ENCODE measurements around the gene PRR3. TPM values are rescaled to one million over a fixed set of nuclear protein-coding genes. Genes with fewer than 3 reads are reported as not detected.

Gene PRR3
- polyA plus RNA-seq, 1 of the 3 experiments (the other 2 are of a cell fraction), result 21.2 TPM

DNA sequence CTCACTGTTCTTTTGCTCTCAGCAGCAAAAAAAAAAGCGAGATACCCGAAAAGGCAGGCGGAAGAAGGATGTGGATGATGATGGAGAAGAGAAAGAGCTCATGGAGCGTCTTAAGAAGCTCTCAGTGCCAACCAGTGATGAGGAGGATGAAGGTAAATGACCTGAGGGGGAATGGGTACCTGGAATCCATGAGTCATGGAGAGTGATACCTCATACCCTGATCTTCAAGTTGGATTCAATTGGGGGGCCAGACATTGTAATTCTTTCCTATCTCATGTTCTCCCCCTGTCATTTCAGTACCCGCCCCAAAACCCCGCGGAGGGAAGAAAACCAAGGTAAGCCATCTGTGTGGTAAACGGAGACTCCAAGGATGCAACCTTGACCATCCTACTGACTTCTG, 21.0 kb downstream of the PRR3 start:
- no peak overlapping the region for H3K9ac ChIP-seq
- CTCF ChIA-PET, result interaction anchor here (1.0 to 4.8 kb wide), 4 partner anchors 19 to 48 kb away, joined by 3 to 29 read pairs (median 9); no protein-coding TSS in a partner anchor
- peaks cover 42 to 66% of the 10 kb centered on the region in 2 experiments for H3K36me3 ChIP-seq (replicated peaks in 1 of 2; ENCODE audit: control insufficient read depth in 1 of 2, insufficient read depth in 2 of 2, low read length in 1 of 2)
- no peak overlapping the region for H2AFZ ChIP-seq (ENCODE audit: low read depth)
- H3K9me3 ChIP-seq, result no peaks in the 10 kb centered on the region
- H3K27me3 ChIP-seq (ENCODE audit: insufficient read depth), result no peaks in the 10 kb centered on the region
- POLR2A ChIA-PET, result no interaction called here
- no peak for DNase-seq
- peaks cover 54% of the 10 kb centered on the region for H3K79me2 ChIP-seq (ENCODE audit: insufficient read depth)
- TF ChIP-seq CTCF (IDR thresholded peaks at IDR 0.05), result no peak
- no peak overlapping the region for H3K27ac ChIP-seq (ENCODE audit: low read depth in 2 of 2, low read length in 1 of 2)
- H3K4me1 ChIP-seq (ENCODE audit: control insufficient read depth in 1 of 2, insufficient read depth in 2 of 2, low read depth in 1 of 2, low read length in 1 of 2), result peaks cover 4 to 6% of the 10 kb centered on the region in 2 experiments; a peak in 3 of 4 replicates
- no peaks in the 10 kb centered on the region for H3F3A ChIP-seq (replicated peaks; ENCODE audit: insufficient read depth)
- no peak overlapping the region for H3K4me2 ChIP-seq
- WGBS (ENCODE audit: low lambda C conversion rate), result 97% methylated on average over 8 of the region's 8 CpGs
- no peak overlapping the region for H3K4me3 ChIP-seq (ENCODE audit: low read depth in 2 of 2, low read length in 1 of 2)
- no peaks in the 10 kb centered on the region for H3K9me2 ChIP-seq
- peaks cover 27% of the 10 kb centered on the region for H4K20me1 ChIP-seq (ENCODE audit: insufficient read depth)

GRCh38 chr6:30583921-30584320, 26.8 kb downstream of the PRR3 start:
- CTCF ChIA-PET, result interaction anchor here (1.2 to 3.7 kb wide), 4 partner anchors 13 to 42 kb away, joined by 3 to 17 read pairs (median 10); no protein-coding TSS in a partner anchor
- H3K79me2 ChIP-seq (ENCODE audit: insufficient read depth), result peaks cover 3% of the 10 kb centered on the region; the same call in 1 of the 2 replicates
- no peaks in the 10 kb centered on the region for H3K4me1 ChIP-seq (ENCODE audit: control insufficient read depth in 1 of 2, insufficient read depth in 2 of 2, low read depth in 1 of 2, low read length in 1 of 2)
- H3F3A ChIP-seq (replicated peaks; ENCODE audit: insufficient read depth), result no peaks in the 10 kb centered on the region
- TF ChIP-seq SIN3A (IDR thresholded peaks at IDR 0.05; ENCODE audit: borderline replicate concordance, low read depth, low read length), result no peak
- TF ChIP-seq, protein P1, sequence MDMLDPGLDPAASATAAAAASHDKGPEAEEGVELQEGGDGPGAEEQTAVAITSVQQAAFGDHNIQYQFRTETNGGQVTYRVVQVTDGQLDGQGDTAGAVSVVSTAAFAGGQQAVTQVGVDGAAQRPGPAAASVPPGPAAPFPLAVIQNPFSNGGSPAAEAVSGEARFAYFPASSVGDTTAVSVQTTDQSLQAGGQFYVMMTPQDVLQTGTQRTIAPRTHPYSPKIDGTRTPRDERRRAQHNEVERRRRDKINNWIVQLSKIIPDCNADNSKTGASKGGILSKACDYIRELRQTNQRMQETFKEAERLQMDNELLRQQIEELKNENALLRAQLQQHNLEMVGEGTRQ (IDR thresholded peaks at IDR 0.05; ENCODE audit: borderline replicate concordance, low read depth, low read length), result no peak
- no peak for TF ChIP-seq MXI1 (IDR thresholded peaks at IDR 0.05; ENCODE audit: low read depth, low read length)
- no peak for TF ChIP-seq TAF1 (IDR thresholded peaks at IDR 0.05; ENCODE audit: borderline replicate concordance, low read depth, low read length)
- TF ChIP-seq TCF12 (IDR thresholded peaks at IDR 0.05), result no peak
- TF ChIP-seq RXRA (IDR thresholded peaks at IDR 0.05; ENCODE audit: borderline replicate concordance, low read depth), result no peak
- TF ChIP-seq REST (IDR thresholded peaks at IDR 0.05; ENCODE audit: low read depth, low read length), result no peak
- no peak for TF ChIP-seq RAD21 (IDR thresholded peaks at IDR 0.05; ENCODE audit: low read length)
- H3K4me3 ChIP-seq (ENCODE audit: low read depth in 2 of 2, low read length in 1 of 2), result no peak overlapping the region
- POLR2A ChIA-PET, result interaction anchor here (1.5 to 1.6 kb wide), 2 partner anchors 13 to 14 kb away, joined by 3 to 5 read pairs; partner anchors contain the start of gene ABCF1
- no peaks in the 10 kb centered on the region for H3K27me3 ChIP-seq (ENCODE audit: insufficient read depth)
- H2AFZ ChIP-seq (ENCODE audit: low read depth), result no peak overlapping the region
- 94% methylated on average over 5 of the region's 5 CpGs for WGBS (ENCODE audit: low lambda C conversion rate)
- no peak overlapping the region for H3K9ac ChIP-seq
- H4K20me1 ChIP-seq (ENCODE audit: insufficient read depth), result no peaks in the 10 kb centered on the region
- DNase-seq, result no peak
- peaks cover 61 to 66% of the 10 kb centered on the region in 2 experiments for H3K36me3 ChIP-seq (replicated peaks in 1 of 2; ENCODE audit: control insufficient read depth in 1 of 2, insufficient read depth in 2 of 2, low read length in 1 of 2)
- H3K27ac ChIP-seq (ENCODE audit: low read depth in 2 of 2, low read length in 1 of 2), result no peak overlapping the region
- no peaks in the 10 kb centered on the region for H3K9me2 ChIP-seq
- H3K9me3 ChIP-seq, result no peaks in the 10 kb centered on the region
- H3K4me2 ChIP-seq, result no peak overlapping the region
